GM18505 (cell line): Measurements from ENCODE around the gene PDE4B.
"Not testable (repeated sequence)": the region's sequence is repeated elsewhere in the genome, so short reads cannot be mapped to it uniquely, and the experiment has no call there.

Source experiments
- ATAC-seq: cut with Tn5 transposase; IDR thresholded peaks from one replicate; pipeline ENCODE4 v1.9.1; 2021; ENCODE audit not compliant: unreplicated experiment
- POLR2A ChIP-seq: IDR thresholded peaks from 4 replicates; pipeline ENCODE4 v1.6.1; 2011; ENCODE audit warnings: borderline replicate concordance; ENCODE audit not compliant: insufficient read depth, insufficient read length; ENCODE audit errors: extremely low read depth

Gene PDE4B

DNA sequence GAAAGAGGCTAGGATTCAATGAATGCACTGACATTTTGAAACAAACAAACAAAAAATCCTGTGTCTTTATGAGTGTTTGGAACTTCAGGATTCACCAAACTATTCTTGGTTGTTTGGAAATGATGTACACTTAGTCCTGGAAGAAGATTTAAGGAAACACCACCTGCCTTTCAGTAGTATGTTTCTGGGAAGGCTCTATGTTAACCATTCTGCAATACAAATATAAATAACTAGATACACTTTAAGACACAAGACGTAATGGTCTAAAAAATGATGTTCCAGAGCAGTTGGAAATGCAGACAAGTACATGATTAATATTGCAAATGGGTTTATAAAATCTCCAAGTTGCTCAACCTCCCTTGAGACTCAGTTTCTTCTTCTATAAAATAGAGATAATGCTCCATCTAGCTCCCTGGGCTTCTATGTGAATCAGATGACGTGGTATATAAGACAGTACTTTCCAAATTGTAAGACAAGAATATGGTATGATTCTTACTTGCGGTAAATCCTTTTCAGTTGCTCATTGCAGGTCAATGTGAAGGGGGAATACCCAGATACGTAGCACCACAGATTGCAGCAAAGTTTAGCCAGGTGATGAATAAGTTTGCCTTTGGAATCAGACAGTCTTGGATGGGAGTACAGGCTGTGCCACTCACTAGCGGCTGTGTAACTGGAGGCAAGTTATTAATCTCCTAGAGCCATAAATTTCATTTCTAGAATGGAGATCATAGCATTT, 516.5 kb downstream of the PDE4B start:
- no peak for TF ChIP-seq POLR2A
- no peak for ATAC-seq

DNA sequence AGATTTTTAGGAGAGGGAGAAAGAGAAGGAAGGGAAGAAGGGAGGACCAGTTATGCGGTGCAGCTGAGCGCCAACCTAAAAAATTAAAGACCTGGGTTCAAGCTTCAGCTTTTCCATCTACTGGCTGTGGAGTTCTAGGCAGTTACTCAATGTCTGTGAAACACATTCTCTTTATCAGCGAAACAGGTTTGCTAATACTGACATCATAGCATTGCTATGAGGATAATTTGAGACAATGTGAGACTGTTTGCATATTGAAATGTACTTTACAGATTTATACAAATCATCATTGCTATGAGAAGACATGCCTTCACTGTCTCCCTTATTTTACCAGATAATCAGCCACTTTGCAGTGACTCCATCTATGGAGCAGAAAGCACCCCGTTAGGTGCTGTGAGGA, 518.4 kb downstream of the PDE4B start:
- TF ChIP-seq POLR2A, result no peak
- no peak for ATAC-seq

DNA sequence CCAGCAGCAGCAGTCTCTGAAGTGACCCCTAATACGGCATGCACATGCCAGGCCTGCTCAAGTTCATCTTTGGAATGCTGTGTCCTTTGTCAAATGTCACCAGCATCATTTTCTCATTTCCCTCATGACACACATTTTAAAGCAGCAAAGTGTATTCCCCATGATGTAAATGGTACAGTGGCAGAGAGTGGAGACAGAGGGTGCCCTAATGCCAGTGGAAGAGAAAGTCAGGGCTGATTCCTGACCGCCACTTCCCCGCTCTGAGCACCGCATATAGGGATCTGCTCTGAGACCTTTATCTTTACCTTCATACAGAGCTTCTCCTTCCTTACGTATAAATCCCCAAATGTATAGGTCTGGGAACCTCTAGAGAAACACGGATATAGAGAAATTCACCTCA, 518.9 kb downstream of the PDE4B start:
- ATAC-seq, result no peak

DNA sequence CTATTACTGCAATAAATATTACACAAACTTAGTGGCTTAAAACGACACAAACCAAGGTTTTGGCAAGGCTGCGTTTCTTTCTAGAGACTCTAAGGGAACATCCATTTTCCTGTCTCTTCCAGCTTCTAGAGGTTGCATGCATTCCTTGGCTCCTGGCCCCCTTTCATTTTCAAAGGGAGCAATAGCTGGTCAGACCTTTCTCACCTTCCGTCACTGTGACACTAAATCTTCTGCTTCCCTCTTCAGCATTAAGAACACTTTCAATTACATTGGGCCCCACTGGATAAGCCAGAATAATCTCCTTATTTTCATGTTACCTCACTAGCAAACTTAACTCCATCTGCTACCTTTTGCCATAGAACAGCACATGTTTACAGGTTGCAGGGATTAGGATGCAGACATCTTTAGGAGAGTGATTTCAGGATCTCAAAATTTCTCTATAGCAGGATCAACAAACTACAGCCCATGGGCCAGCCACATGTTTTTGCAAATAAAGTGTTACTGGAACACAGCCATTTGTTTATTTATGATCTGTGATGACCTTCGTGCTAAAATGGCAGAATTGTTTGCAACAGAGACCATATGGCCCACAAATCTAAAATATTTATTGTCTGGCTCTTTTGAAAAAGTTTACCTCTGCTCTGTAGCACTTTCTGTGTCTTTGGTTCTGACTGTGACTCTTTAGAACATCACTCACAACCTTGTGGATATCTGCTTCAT, 519.7 kb downstream of the PDE4B start:
- ATAC-seq, result no peak
- no peak for TF ChIP-seq POLR2A

More for the DNA sequence above, 518.9 kb downstream of the PDE4B start:
- TF ChIP-seq POLR2A, result no peak

DNA sequence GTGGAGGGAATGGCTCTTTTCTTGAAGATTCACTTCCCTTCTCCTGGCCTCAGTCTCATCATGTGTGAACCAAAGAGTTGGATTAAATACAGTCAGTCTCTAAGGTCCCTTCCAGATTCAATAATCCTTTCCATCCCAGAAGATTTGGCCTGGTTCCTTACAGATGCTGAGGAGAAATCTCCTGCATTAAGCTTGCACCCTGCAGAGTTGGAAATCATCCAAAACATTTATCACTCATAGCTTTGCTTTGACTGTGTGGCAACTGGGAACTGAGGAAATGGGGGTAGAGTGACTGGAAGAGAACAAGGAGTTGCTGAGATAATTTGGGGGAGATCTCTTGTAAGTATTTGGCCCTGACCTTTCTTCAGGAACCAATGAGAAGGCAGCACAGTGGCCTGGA, 520.7 kb downstream of the PDE4B start:
- no peak for ATAC-seq

DNA sequence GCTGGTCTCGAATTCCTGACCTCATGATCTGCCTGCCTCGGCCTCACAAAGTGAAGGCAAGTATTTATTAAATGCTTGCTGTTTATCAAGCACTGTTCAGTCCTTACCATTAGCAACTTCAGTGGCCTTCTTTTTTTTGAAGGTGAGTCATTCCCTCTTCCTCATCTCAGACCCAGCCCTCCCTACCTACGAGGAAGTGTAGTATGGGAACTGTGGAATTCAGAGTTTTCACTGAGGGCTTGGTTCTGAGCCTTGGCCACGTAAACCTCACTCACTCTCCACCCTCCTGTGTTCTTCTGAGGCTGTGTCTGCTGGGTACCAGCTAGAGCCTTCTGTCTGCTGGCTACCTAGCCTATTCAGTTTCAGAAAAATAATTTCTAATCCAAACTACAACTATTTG, 523.0 kb downstream of the PDE4B start:
- no peak for TF ChIP-seq POLR2A
- no peak for ATAC-seq

More for the DNA sequence above, 520.7 kb downstream of the PDE4B start:
- TF ChIP-seq POLR2A, result no peak

DNA sequence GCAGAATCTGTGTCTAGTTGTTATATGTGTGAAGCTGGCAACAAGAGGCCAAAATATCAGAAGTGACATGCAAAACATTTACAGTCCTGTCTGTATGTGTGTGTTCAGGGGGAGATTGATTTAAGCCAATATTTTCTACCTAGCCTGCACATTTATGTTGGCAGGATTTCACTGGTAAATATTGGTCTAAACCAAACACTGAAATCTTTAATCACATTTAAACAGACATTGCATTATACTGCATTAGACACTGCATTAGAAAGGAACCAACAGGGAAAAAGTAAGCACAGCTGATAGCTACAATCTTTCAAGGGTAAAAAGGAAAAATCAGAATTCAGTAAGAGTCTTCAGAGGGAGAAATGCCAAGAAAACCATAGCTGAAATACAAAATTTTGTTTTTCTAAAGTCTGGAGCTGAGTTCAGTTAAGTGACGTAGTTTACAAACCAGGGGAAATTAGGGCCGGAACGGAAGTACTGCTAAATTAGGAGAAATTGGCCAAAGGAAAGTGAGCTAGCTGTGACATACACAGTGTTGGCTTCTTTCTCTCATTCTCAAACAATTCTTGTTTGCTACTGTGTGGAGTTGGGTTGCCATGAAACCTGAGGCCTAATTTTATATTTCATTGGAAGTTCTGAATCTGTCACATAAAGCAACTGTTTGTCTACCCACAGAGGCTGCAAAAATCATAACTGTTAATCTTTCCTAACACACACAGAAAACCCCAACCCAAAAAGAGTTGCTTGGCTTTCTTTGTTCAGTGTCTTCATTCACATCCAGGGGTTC, 524.0 kb downstream of the PDE4B start:
- TF ChIP-seq POLR2A, result no peak
- no peak for ATAC-seq

DNA sequence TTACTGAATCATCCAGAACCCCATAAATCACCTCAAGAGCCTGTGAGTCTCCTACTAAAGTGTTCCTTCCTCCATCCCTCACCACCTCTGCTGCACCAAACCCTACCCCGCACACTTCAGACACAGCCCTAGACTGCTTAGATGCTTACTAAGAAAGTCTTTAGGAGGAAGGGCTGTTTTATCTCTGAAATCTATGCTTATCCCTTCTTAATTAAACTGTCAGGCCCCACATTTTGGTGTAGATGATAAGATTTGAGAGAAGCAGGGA, 524.5 kb downstream of the PDE4B start:
- ATAC-seq, result no peak
- no peak for TF ChIP-seq POLR2A

DNA sequence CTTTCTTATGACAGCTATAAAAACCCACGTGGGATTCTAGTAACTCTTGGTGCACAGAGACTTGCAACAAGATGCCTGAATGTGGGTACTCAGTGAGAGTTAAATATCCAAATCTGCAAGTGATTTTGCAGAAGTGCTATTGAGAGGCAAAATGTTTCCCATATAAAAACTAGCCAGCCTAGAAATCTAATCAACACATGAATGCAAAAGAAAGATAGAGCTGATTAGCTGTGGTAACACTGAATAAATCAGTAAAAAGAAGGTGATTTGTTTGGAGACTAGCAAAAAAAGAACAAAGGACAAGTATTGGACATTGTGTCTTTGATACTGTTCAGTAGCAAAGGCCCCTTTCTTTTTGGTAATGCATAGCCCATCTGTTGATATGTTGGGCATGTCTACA, 527.5 kb downstream of the PDE4B start:
- ATAC-seq, result no peak
- TF ChIP-seq POLR2A, result no peak

DNA sequence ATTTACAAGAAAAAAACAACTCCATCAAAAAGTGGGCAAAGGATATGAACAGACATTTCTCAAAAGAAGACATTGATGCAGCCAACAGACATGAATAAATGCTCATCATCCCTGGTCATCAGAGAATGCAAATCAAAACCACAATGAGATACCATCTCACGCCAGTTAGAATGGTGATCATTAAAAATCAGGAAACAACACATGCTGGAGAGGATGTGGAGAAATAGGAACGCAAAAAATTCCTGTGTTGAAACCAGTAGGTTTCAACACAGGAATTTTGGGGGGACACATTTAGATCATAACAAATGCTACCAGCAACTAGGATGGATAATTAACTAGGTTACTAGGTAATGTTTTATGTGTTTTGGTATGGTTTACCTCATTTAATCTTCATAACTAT, 529.8 kb downstream of the PDE4B start:
- not testable (repeated sequence) for ATAC-seq

DNA sequence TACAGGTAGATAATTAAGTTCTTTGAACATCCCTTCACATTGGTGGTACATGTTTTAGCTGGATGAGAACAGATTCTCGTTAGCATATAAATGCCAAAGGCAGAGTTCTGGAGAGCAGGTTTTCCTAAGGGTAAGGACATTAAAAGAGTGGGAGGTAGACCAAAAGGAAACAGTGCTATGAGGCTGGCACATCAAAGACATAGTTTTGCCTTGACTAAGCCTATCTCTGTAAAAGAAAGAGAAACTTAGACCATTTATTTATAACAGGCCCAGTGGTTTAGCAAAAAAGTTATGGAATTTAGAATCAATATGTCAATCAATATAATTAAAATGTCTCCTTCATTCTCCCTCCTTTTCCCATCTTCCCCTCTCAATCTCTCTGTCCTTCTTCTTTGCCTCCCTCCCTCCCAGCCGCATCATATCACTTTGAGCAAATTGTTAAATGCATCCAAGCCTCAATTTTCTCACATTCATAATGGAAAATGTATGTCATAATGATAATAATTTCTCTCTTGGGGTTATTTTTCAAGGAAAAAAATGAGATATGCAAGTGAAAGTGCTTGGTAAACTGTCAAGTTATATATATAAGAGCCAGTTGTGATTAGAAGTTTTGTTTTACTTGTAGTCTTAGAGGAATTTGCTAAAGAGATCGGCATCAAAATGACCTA, 531.4 kb downstream of the PDE4B start:
- no peak for ATAC-seq
- TF ChIP-seq POLR2A, result no peak

DNA sequence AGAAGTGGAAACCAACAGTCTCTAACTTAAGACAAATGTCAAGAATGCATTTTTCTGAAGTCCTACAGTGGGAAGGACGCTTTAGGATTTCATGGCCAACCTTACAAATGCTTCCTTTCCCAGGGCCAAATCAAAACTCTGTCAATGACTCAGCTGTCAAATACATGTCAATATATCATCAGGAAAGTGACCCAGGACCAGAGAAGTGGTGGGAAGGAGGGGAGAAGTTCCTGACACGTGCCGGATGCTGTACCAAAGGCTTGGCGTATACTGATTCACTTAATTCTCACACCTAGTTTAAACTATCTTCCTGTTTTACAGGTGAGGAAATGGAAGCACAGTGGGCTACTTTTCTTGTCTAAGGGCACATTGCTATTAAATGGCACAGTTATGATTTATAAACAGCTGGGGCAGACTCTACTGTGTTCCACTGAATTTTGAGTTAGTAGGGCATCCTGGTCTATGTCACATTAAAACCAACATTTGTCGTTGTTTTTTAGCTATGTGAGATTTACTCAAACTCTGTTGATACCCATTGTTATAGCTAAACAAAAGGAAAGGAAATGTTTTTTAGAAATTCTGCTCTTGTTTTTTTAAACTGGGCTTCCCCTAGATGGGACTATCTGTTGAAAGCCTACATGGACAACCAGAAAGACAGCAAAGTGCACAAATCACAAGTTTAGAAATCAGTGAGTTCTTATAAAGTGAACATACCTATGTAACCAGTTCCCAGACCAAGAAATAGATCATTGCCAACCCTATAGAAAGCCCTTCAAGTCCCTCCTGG, 533.1 kb downstream of the PDE4B start:
- TF ChIP-seq POLR2A, result no peak
- no peak for ATAC-seq

DNA sequence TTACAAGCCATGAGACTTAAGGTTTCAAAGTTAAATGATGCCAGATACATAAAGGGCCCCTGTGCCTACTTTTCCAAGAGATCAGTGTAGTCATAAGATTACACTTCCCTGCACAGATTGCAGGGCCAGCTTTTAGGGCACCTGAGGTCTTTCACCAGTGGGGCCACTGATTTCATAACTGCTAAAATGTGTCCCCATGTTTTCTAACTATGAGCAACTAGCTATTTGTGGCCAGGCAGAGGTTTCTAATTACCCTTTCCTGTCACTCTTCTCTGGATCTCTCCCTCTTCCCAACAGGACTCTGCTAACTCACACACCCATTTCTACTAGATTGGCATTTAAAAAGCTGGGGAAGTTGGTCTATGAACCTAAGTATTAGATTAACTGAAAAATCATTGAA, 534.2 kb downstream of the PDE4B start:
- no peak for ATAC-seq
- TF ChIP-seq POLR2A, result no peak
